IMR-90 (cell line): Measurements from ENCODE around the gene CORO7. TPM values are rescaled to one million over a fixed set of nuclear protein-coding genes. Genes with fewer than 3 reads are reported as not detected.

Experiments
- ATAC-seq: fragments of 200-7000 bp; cut with Tn5 transposase; 2 replicates; pipeline ENCODE4 v1.9.1; 2020; ENCODE audit warnings: low read depth, mild to moderate bottlenecking, moderate library complexity
- BruUV-seq: library from RNA; stranded (reverse); fragments of 400-500 nt; replicated peaks from 2 replicates; lab custom pipeline; 2021; lab: Mats Ljungman, UMichigan
- CTCF ChIA-PET: fragments of 300-600 bp; formaldehyde crosslinking; extraction: SDS; loops from one replicate; lab custom pipeline; 2021; ENCODE audit warnings: antibody characterized with exemption; lab: Yijun Ruan, JAX
- POLR2A ChIA-PET: fragments of 300-600 bp; sonication (Branson Sonifier 250); formaldehyde crosslinking; loops from one replicate; lab custom pipeline; 2022; ENCODE audit warnings: antibody characterized with exemption; ENCODE audit not compliant: unreplicated experiment; lab: Charles Lee
- DNase-seq: peaks from one replicate; pipeline ENCODE4 v3.0.0; 2013
- H2AFZ ChIP-seq: replicated peaks from 2 replicates; pipeline ENCODE3; 2013; ENCODE audit warnings: low read length, mild to moderate bottlenecking; ENCODE audit not compliant: poor library complexity
- H2AK5ac ChIP-seq: 2 replicates; pipeline ENCODE4 v1.6.1; 2013; ENCODE audit warnings: low read depth, low read length, inconsistent platforms
- H2AK9ac ChIP-seq: replicated peaks from 2 replicates; pipeline ENCODE3; 2013; ENCODE audit warnings: mild to moderate bottlenecking, low read depth, low read length, moderate library complexity; ENCODE audit not compliant: poor library complexity
- H2BK120ac ChIP-seq: 2 replicates; pipeline ENCODE4 v1.6.1; 2013; ENCODE audit warnings: low read depth, low read length, inconsistent platforms
- H2BK15ac ChIP-seq: 3 replicates; pipeline ENCODE4 v1.6.1; 2013; ENCODE audit warnings: low read depth, low read length, inconsistent platforms
- H2BK20ac ChIP-seq: 2 replicates; pipeline ENCODE4 v1.6.1; 2013; ENCODE audit warnings: low read depth, mild to moderate bottlenecking, inconsistent platforms, low read length, moderate library complexity
- H2BK5ac ChIP-seq: 2 replicates; pipeline ENCODE4 v1.6.1; 2013; ENCODE audit warnings: mild to moderate bottlenecking, low read depth, low read length, inconsistent platforms; ENCODE audit not compliant: poor library complexity, severe bottlenecking
- H3K14ac ChIP-seq: replicated peaks from 2 replicates; pipeline ENCODE4 v1.6.1; 2013; ENCODE audit warnings: low read depth, low read length, inconsistent platforms
- H3K18ac ChIP-seq: 2 replicates; pipeline ENCODE4 v1.6.1; 2013; ENCODE audit warnings: low read depth, low read length, control low read depth
- H3K23ac ChIP-seq: 2 replicates; pipeline ENCODE4 v1.6.1; 2013; ENCODE audit warnings: low read depth, low read length, inconsistent platforms
- H3K27ac ChIP-seq: 2 replicates; pipeline ENCODE4 v1.5.1; 2013; ENCODE audit warnings: mild to moderate bottlenecking, control low read depth, low read length; ENCODE audit not compliant: insufficient read depth
- H3K27me3 ChIP-seq: 2 replicates; pipeline ENCODE4 v1.6.1; 2013; ENCODE audit warnings: low read length; ENCODE audit not compliant: control insufficient read depth, insufficient read depth
- H3K36me3 ChIP-seq: 2 replicates; pipeline ENCODE4 v1.6.1; 2013; ENCODE audit warnings: low read length, mixed read lengths; ENCODE audit not compliant: control insufficient read depth, insufficient read depth
- H3K4ac ChIP-seq: 2 replicates; pipeline ENCODE4 v1.6.1; 2013; ENCODE audit warnings: low read depth, low read length, inconsistent platforms
- H3K4me1 ChIP-seq: 2 replicates; pipeline ENCODE4 v1.6.1; 2013; ENCODE audit warnings: low read length, mixed read lengths; ENCODE audit not compliant: control insufficient read depth, insufficient read depth
- H3K4me2 ChIP-seq: 2 replicates; pipeline ENCODE4 v1.6.1; 2013; ENCODE audit warnings: low read depth, mild to moderate bottlenecking, control low read depth, low read length, moderate library complexity
- H3K4me3 ChIP-seq: 2 replicates; pipeline ENCODE4 v1.5.1; 2013; ENCODE audit warnings: low read depth, mild to moderate bottlenecking, control low read depth, low read length, moderate library complexity; ENCODE audit not compliant: insufficient read depth
- H3K56ac ChIP-seq: 2 replicates; pipeline ENCODE4 v1.6.1; 2013; ENCODE audit warnings: low read length, inconsistent platforms; ENCODE audit not compliant: insufficient read depth; ENCODE audit errors: extremely low read depth
- H3K79me1 ChIP-seq, 2 experiments: 2 replicates each; pipeline ENCODE4 v1.6.1; 2013; ENCODE audit warnings: low read length in 2 of 2, inconsistent platforms in 1 of 2, low read depth in 1 of 2
- H3K9ac ChIP-seq: 2 replicates; pipeline ENCODE4 v1.6.1; 2013; ENCODE audit warnings: low read depth, low read length, control low read depth
- H3K9me1 ChIP-seq: 2 replicates; pipeline ENCODE4 v1.6.1; 2013; ENCODE audit warnings: low read length, inconsistent platforms; ENCODE audit not compliant: insufficient read depth
- H3K9me3 ChIP-seq: 2 replicates; pipeline ENCODE4 v1.6.1; 2013; ENCODE audit warnings: low read length; ENCODE audit not compliant: control insufficient read depth, insufficient read depth
- H4K20me1 ChIP-seq: 2 replicates; pipeline ENCODE4 v1.6.1; 2013; ENCODE audit warnings: low read length, inconsistent platforms; ENCODE audit not compliant: insufficient read depth
- H4K5ac ChIP-seq: 2 replicates; pipeline ENCODE4 v1.6.1; 2013; ENCODE audit warnings: mild to moderate bottlenecking, low read depth, low read length, control low read depth
- H4K8ac ChIP-seq, 2 experiments: 2 replicates each; pipeline ENCODE4 v1.6.1; 2013; ENCODE audit warnings: low read depth in 2 of 2, low read length in 2 of 2, control low read depth in 1 of 2, inconsistent platforms in 1 of 2
- H4K91ac ChIP-seq: 2 replicates; pipeline ENCODE4 v1.6.1; 2013; ENCODE audit warnings: low read depth, low read length, inconsistent platforms; ENCODE audit not compliant: insufficient read depth
- MXI1 ChIP-seq: IDR thresholded peaks from 2 replicates; pipeline ENCODE4 v1.6.1; 2012; ENCODE audit warnings: low read depth, mild to moderate bottlenecking, low read length, moderate library complexity, borderline replicate concordance
- NFE2L2 ChIP-seq: fragments of 150-350 bp; IDR thresholded peaks from 2 replicates; pipeline ENCODE4 v1.6.1; 2016; ENCODE audit warnings: low read depth, mild to moderate bottlenecking, low read length
- RCOR1 ChIP-seq: IDR thresholded peaks from 2 replicates; pipeline ENCODE4 v1.6.1; 2012; ENCODE audit warnings: mild to moderate bottlenecking, low read length, improper control_type of control experiment; ENCODE audit not compliant: insufficient replicate concordance
- USF2 ChIP-seq: fragments of 150-350 bp; IDR thresholded peaks from 2 replicates; pipeline ENCODE4 v1.6.1; 2017; ENCODE audit warnings: mild to moderate bottlenecking, antibody characterized with exemption, low read length, low read depth
- WGBS, 2 experiments: methylation state at CpG; one replicate each; pipeline versions ENCODE4 v1.1.5 to v1.1.7; 2013; ENCODE audit warnings: missing lambda C conversion rate in 2 of 2; ENCODE audit not compliant: insufficient read length in 1 of 2; ENCODE audit errors: extremely low coverage in 2 of 2; 5-methylcytosine and 5-hydroxymethylcytosine counted together
- dilution Hi-C: fragments of 300-500 bp; cut with HindIII; formaldehyde crosslinking; loops from one replicate; pipeline ENCODE4 v1.14.3; 2018; ENCODE audit warnings: low sequenced_read_pairs; ENCODE audit not compliant: unreplicated experiment
- in situ Hi-C: fragments of 300-500 bp; cut with MboI; formaldehyde crosslinking; loops from 3 replicates; pipeline ENCODE4 v1.14.3; 2019; ENCODE audit warnings: low sequenced_read_pairs, inconsistent platforms, mixed read lengths
- intact Hi-C: fragments of 100-400 bp; cut with micrococcal nuclease; formaldehyde crosslinking; loops from 2 replicates; pipeline ENCODE4 v1.10.0; 2022
- polyA plus RNA-seq, 3 experiments: library from polyadenylated mRNA; depleted of rRNA; stranded (reverse); fragments of >200 nt; gene quantifications; 2 replicates each; pipeline ENCODE4 v1.2.3, GENCODE V29; 2012; ENCODE audit warnings: low replicate concordance in 1 of 3
- total RNA-seq: library from RNA; depleted of rRNA; stranded (reverse); fragments of >200 nt; gene quantifications from 2 replicates; pipeline ENCODE4 v1.2.3, GENCODE V29; 2012

Gene CORO7
- total and polyA plus RNA-seq, 2 of the 4 experiments (the other 2 are of a cell fraction) = 6.3 to 26.7 TPM

- ChIA-PET CTCF (no interaction called here), POLR2A (no interaction called here)
- peaks cover 34% of the 10 kb centered on the region for H3K36me3 ChIP-seq
- ATAC-seq (peak; percentile 89), DNase-seq (peak; percentile 78)
- H3K79me1 ChIP-seq = peaks cover 27 to 39% of the 10 kb centered on the region in 2 experiments
- BruUV-seq = no TSS peak
- 100% methylated on average over 2 of the region's 8 CpGs; no CpG with 5 or more reads in 1 of the 2 experiments for WGBS, 2 experiments
- H3K18ac ChIP-seq = peak overlapping the region; percentile 83
- H3K4me1 ChIP-seq = peaks cover 5% of the 10 kb centered on the region
- H4K91ac ChIP-seq = no peak overlapping the region; the same call in 1 of the 2 replicates
- H3K4me2 ChIP-seq = no peak overlapping the region
- H3K4me3 ChIP-seq = no peak overlapping the region
- H3K23ac ChIP-seq = no peak overlapping the region
- H2AK9ac ChIP-seq = no peak overlapping the region
- H4K8ac ChIP-seq = no peak overlapping the region; a peak in 1 of 4 replicates
- H3K56ac ChIP-seq = no peak overlapping the region
- peak overlapping the region; percentile 93; the same call in 1 of the 2 replicates for H3K27ac ChIP-seq
- no peak overlapping the region; the same call in 1 of the 2 replicates for H2BK120ac ChIP-seq
- H3K9me3 ChIP-seq = no peaks in the 10 kb centered on the region
- no peak for TF ChIP-seq MXI1
- no peak for TF ChIP-seq RCOR1
- TF ChIP-seq NFE2L2 = peak; percentile 81
- TF ChIP-seq USF2 = no peak
- H3K9me1 ChIP-seq = no peaks in the 10 kb centered on the region
- no peak overlapping the region for H3K14ac ChIP-seq
- intact Hi-C loops (no loop called here), dilution Hi-C loops (no loop called here), in situ Hi-C loops (no loop called here)
- H3K27me3 ChIP-seq = no peaks in the 10 kb centered on the region
- H2BK15ac ChIP-seq = no peak overlapping the region
- peak overlapping the region; percentile 6; the same call in 1 of the 2 replicates for H2BK20ac ChIP-seq
- H3K4ac ChIP-seq = 0 out of 2 replicates have a peak overlapping the region, but pooled peaks have one; percentile 28
- peak overlapping the region; percentile 82 for H2BK5ac ChIP-seq
- H4K20me1 ChIP-seq = no peaks in the 10 kb centered on the region; the same call in 1 of the 2 replicates
- peak overlapping the region; percentile 87 for H4K5ac ChIP-seq
- no peak overlapping the region for H3K9ac ChIP-seq
- 0 out of 2 replicates have a peak overlapping the region, but pooled peaks have one; percentile 10 for H2AK5ac ChIP-seq
- no peak overlapping the region for H2AFZ ChIP-seq
Measured at GRCh38 chr16:4435337-4436067, 19.1 kb upstream of the CORO7 start.
